IPS-15b (cell line): Measurements from ENCODE around the gene DDX43.
"Not testable (repeated sequence)": the region's sequence is repeated elsewhere in the genome, so short reads cannot be mapped to it uniquely, and the experiment has no call there.

Experiments used
- H3K27me3 ChIP-seq: one replicate; pipeline ENCODE4 v1.6.1; 2013; ENCODE audit warnings: low read length; ENCODE audit not compliant: control insufficient read depth, insufficient read depth
- H3K36me3 ChIP-seq: one replicate; pipeline ENCODE4 v1.6.1; 2013; ENCODE audit warnings: low read length; ENCODE audit not compliant: control insufficient read depth, insufficient read depth
- H3K4me1 ChIP-seq: one replicate; pipeline ENCODE4 v1.6.1; 2013; ENCODE audit warnings: mild to moderate bottlenecking, low read length; ENCODE audit not compliant: control insufficient read depth, insufficient read depth
- H3K4me3 ChIP-seq: one replicate; pipeline ENCODE4 v1.5.1; 2013; ENCODE audit warnings: low read depth, low read length
- H3K9ac ChIP-seq: one replicate; pipeline ENCODE4 v1.6.1; 2013; ENCODE audit warnings: low read depth, mild to moderate bottlenecking, low read length
- H3K9me3 ChIP-seq: one replicate; pipeline ENCODE4 v1.6.1; 2013; ENCODE audit warnings: mild to moderate bottlenecking, low read length; ENCODE audit not compliant: control insufficient read depth, insufficient read depth

Gene DDX43

DNA sequence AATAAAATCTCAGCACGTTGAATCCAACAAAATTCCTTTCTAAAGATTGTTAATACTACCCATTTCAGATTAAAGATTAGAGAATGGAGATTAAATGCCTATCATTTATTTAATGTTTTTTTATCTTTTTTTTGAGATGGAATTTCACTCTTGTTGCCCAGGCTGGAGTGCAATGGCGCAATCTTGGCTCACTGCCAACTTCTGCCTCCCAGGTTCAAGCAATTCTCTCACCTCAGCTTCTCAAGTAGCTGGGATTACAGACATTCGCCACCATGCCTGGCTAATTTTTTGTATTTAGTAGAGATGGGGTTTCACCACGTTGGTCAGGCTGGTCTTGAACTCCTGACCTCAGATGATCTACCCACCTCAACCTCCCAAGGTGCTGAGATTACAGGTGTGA, 2.4 kb upstream of the DDX43 start:
- not testable (repeated sequence) for H3K9me3 ChIP-seq, H3K36me3 ChIP-seq, H3K4me1 ChIP-seq, H3K9ac ChIP-seq, H3K4me3 ChIP-seq, H3K27me3 ChIP-seq

DNA sequence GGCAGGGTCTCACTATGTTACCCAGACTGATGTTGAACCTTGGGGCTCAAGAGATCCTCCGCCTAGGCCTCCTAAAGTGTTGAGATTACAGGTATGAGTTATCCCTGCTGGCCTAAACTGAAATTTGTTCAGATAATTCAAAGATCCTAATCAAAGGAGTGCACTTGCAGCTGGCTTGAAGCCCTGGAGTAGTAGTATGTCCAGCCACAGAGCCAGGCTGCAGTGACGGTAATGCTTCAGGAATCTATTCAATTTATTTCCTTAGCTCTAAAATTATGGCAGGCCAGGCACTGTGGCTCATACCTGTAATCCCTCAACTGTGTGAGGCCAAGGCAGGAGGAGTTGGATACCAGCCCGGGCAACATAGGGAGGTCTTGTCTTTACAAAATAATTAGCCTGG, 1.4 kb upstream of the DDX43 start:
- no peaks in the 10 kb centered on the region for H3K9me3 ChIP-seq
- H3K9ac ChIP-seq, result no peak overlapping the region
- no peaks in the 10 kb centered on the region for H3K36me3 ChIP-seq
- H3K27me3 ChIP-seq, result no peaks in the 10 kb centered on the region
- H3K4me3 ChIP-seq, result no peak overlapping the region
- peaks cover 7% of the 10 kb centered on the region for H3K4me1 ChIP-seq

DNA sequence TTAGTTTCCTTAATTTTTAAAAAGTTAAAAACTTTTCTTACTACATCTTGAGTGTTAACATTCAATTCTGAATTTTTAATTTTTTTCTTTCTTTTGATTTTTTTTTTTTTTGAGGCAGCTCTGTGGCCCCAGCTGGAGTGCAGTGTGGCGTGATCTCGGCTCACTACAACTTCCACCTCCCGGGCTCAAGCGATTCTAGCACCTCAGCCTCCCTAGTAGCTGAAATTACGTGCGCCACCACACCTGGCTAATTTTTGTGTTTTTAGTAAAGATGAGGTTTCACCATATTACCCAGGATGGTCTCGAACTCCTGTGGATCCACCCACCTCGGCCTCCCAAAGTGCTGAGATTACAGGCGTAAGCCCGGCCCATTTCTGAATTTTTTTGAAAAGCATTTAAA, 1.2 kb downstream of the DDX43 start:
- Histone ChIP-seq H3K4me3 (no peak overlapping the region), H3K4me1 (no peaks in the 10 kb centered on the region), H3K27me3 (no peaks in the 10 kb centered on the region), H3K9me3 (no peaks in the 10 kb centered on the region), H3K36me3 (no peaks in the 10 kb centered on the region), H3K9ac (no peak overlapping the region)

DNA sequence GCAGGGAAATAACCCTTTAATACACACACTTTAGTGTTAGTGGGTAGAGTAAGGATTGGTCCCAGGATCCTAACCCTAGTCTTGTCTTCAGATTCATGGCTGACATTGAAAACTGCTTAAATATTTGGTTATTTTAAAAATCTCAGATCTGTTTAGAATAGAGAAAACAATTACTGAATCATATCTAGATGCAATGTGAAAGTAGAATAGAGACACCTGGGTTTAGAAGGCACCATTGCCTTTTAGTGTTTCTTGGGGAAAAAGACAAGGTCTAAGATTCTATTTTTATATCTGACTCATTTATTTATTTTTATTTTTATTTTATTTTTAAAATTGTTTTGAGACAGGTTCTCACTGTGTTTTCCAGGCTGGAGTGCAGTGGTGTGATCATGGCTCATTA, 6.0 kb downstream of the DDX43 start:
- Histone ChIP-seq H3K9ac (no peak overlapping the region), H3K27me3 (no peaks in the 10 kb centered on the region), H3K4me3 (no peak overlapping the region), H3K4me1 (no peaks in the 10 kb centered on the region), H3K9me3 (no peaks in the 10 kb centered on the region), H3K36me3 (no peaks in the 10 kb centered on the region)

DNA sequence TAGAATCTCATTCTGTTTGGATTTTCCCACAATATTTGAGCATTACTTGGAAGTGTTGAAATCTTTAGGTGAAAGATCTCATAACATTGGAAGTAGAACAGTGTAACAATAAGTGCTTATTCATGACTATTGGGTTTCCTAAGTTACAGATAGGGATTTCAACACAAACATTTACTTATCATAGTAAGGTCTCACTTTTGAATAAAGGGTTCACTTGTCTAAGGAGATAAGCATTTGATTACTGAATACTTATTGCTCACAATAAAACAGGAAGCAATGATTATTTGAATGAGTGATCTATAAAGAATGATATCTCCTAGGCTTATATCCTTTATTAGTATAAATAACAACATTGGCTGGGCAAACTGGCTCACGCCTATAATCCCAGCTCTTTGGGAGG, 14.8 kb downstream of the DDX43 start:
- Histone ChIP-seq H3K9ac (no peak overlapping the region), H3K36me3 (no peaks in the 10 kb centered on the region), H3K9me3 (no peaks in the 10 kb centered on the region), H3K4me3 (no peak overlapping the region), H3K4me1 (no peaks in the 10 kb centered on the region), H3K27me3 (no peaks in the 10 kb centered on the region)

DNA sequence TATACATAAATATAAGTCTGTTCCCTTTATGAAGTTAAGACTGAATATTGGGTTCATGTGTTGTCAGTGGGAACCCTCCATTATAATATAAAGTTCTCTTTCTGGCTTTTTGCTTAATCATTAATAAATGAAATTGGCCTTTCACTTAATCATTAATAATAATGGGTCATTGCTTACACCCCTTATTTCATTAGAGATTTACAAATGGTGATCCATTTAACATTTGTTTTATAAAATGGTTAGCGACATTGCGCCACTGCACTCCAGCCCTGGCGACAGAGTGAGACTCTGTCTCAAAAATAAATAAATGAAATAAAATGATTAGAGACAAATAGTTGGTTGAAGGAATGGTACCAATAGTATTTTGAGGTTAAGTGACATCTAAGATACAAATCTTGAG, 18.5 kb downstream of the DDX43 start:
- H3K36me3 ChIP-seq, result no peaks in the 10 kb centered on the region
- H3K27me3 ChIP-seq, result no peaks in the 10 kb centered on the region
- no peak overlapping the region for H3K9ac ChIP-seq
- H3K9me3 ChIP-seq, result no peaks in the 10 kb centered on the region
- no peak overlapping the region for H3K4me3 ChIP-seq
- H3K4me1 ChIP-seq, result no peaks in the 10 kb centered on the region

DNA sequence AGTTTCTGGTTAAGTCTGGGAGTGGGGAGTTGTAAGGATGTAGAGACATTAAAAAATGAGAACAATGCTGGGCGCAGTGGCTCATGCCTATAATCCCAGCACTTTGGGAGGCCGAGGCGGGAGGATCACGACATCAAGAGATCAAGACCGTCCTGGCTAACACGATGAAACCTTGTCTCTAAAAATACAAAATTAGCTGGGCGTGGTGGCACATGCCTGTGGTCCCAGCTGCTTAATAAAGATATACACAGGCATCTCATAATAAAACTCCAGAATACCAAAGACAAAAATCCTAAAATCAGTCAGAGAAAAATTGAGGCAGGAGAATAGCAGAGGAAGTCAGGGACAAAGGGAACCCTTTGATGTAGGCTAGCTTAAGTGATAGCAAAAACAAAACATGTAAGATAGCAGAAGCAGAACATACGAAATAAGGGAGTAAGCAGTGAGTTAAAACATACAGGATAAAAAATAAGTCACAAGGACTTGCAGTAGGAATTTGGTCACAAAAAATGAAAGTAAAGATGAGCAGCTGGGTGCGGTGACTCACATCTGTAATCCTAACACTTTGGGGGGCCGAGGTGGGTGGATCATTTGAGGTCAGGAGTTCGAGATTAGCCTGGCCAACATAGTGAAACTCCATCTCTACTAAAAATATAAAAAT, 23.6 kb downstream of the DDX43 start:
- H3K27me3 ChIP-seq, result no peaks in the 10 kb centered on the region
- peaks cover 2% of the 10 kb centered on the region for H3K36me3 ChIP-seq
- no peak overlapping the region for H3K9ac ChIP-seq
- H3K4me1 ChIP-seq, result no peaks in the 10 kb centered on the region
- H3K9me3 ChIP-seq, result no peaks in the 10 kb centered on the region
- H3K4me3 ChIP-seq, result no peak overlapping the region

DNA sequence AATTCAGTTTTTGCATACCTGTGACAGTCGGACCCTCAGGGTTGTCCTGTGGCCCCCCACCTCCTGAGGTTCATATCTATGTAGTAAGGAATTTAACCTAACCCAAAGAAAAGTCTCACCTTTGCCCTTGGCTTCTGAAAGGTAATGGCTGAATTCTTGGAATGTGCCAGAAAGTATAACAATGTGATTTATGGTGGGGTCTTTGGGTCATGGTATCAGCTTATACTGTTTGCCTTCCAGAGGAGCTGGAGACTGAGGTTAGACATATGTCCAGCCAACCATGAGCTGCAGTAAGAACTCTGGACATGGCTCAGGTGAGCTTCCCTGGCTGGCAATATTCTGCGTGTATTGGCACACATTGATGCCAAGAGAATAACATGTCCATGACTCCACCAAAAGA, 26.9 kb downstream of the DDX43 start:
- no peaks in the 10 kb centered on the region for H3K9me3 ChIP-seq

DNA sequence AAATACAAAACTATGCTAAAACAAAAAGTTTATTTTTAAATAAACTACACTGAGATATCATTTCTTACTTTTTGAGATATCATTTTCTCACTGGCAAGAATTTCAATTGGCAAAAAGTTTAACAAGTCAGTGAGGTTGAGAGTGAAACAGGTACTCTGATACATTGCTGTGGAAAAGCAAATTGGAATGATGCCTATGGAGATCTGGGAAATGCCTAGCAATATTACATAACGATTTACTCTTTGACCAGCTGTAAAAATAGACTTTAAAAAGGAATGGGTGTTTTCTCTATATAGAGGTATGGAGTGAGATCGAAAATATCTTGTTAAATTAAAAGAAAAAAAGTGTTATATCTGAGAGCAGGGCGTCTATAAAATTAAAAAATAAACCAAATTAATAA, 40.6 kb downstream of the DDX43 start:
- H3K36me3 ChIP-seq, result no peaks in the 10 kb centered on the region
- H3K27me3 ChIP-seq, result no peaks in the 10 kb centered on the region

More for the DNA sequence above, 26.9 kb downstream of the DDX43 start:
- H3K4me3 ChIP-seq, result no peak overlapping the region
- H3K27me3 ChIP-seq, result no peaks in the 10 kb centered on the region
- H3K9ac ChIP-seq, result no peak overlapping the region
- no peaks in the 10 kb centered on the region for H3K4me1 ChIP-seq
- H3K36me3 ChIP-seq, result peaks cover 2% of the 10 kb centered on the region

DNA sequence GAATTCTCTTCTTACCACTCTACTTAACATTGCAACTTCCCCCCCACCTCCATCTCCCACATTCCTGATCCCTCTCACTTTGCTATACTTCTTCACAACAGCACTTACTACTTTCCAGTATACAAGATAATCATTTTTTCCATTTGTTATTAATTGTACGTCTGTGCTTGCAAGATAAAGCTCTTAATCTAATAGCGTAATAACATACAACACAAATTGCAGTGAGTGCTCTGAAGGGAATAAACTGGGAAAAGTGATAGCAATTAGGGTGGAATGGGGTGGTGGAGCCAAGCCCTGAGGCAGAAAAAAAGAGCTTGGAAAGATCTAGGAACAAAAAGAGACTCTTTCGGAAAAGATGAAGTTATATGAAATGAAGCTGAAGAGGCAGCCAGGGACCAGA, 48.9 kb downstream of the DDX43 start:
- no peaks in the 10 kb centered on the region for H3K4me1 ChIP-seq
- H3K36me3 ChIP-seq, result no peaks in the 10 kb centered on the region
- H3K4me3 ChIP-seq, result no peak overlapping the region
- H3K9ac ChIP-seq, result no peak overlapping the region
- no peaks in the 10 kb centered on the region for H3K27me3 ChIP-seq
- H3K9me3 ChIP-seq, result no peaks in the 10 kb centered on the region

More for the DNA sequence above, 40.6 kb downstream of the DDX43 start:
- Histone ChIP-seq H3K4me1 (no peaks in the 10 kb centered on the region), H3K9me3 (no peaks in the 10 kb centered on the region), H3K4me3 (no peak overlapping the region), H3K9ac (no peak overlapping the region)

DNA sequence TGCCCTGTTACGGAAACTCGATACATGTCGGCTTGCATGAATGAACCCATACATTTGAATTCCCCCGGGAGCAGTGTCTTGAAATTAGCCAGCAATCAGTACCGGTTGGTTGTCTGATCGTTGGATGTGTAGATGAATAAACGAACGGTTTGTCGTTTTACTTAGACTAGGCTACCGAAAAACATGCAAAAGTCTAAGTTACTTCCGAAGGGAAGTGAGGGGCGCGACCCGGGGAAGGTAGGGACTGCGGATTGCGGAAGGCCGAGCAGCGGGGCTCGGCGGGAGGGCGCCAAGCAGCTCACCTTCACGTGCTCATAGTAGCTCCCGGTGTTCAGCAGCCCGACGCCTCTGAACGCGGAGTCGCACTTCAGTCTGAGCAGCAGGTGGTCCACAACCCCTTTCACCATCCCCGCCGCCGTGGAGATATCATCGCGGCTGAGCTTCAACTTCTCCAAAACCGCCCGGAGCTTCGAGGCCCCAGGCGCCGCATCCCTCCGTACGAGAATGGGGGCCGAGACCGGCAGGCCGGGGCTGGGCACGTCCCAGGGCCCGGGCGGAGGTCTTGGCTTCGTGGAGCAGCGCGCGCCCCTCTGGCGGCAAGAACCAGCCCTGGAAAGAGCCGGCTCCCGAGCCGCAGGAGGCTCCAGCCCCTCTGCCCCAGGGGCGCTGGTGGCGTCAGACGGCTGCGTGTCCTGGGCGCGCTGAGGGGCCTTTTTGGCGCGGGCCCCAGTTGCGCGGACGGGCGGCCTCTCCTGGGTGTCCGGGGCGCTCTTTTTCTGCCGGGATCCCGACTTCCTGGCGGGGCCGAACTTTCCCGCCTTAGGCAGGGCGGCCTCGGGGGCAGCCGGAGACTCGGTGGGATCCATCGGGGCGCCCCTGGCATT, 56.8 kb downstream of the DDX43 start:
- peak overlapping the region; percentile 45 for H3K4me3 ChIP-seq
- no peaks in the 10 kb centered on the region for H3K9me3 ChIP-seq
- peaks cover 7% of the 10 kb centered on the region for H3K27me3 ChIP-seq
- peak overlapping the region; percentile 70 for H3K9ac ChIP-seq
- no peaks in the 10 kb centered on the region for H3K36me3 ChIP-seq
- H3K4me1 ChIP-seq, result no peaks in the 10 kb centered on the region

DNA sequence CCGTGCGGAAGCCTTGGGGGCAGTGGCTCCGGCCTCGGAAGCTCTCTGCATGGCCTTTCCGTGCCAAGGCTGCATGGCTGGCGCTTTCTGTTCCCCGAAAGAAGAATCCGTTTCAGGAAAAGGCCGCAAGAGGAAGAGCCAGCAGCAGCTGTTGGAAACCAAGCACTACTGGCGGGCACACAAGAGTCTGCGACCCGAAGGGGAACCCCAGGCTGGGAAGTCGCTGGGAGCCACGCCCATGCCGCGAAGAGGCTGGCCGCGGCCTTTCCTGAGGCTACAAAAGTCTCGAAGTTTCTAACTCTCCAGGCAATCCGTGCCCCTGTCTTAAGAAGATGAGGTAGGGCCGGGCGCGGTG, 57.5 kb downstream of the DDX43 start, which contains the start of gene CGAS:
CGAS (minus strand) TSS at position 191 of the 355 bp plus-strand sequence; CDS start at position 75, 116 bp downstream.
- Histone ChIP-seq H3K9me3 (no peaks in the 10 kb centered on the region), H3K4me1 (no peaks in the 10 kb centered on the region), H3K36me3 (no peaks in the 10 kb centered on the region), H3K4me3 (peak within 1 kb of the TSS; percentile 45), H3K27me3 (peaks cover 7% of the 10 kb centered on the region), H3K9ac (peak within 1 kb of the TSS; percentile 70)
